ENCODE measurements around the gene ASAH2. TPM values are rescaled to one million over a fixed set of nuclear protein-coding genes. Genes with fewer than 3 reads are reported as not detected.
"Not testable (repeated sequence)": the region's sequence is repeated elsewhere in the genome, so short reads cannot be mapped to it uniquely, and the experiment has no call there.

Gene ASAH2
- total RNA-seq, 1 experiment from 2014 or later, result 0.46 TPM

GRCh38 chr10:50254479-50254878, 3.2 kb upstream of the ASAH2 start:
- DNase-seq (ENCODE audit: low read depth), result no peak

- no peak for DNase-seq (ENCODE audit: low read depth)
Observed at GRCh38 chr10:50250096-50250854, 1.0 kb downstream of the ASAH2 start.

GRCh38 chr10:50248598-50248997, 2.7 kb downstream of the ASAH2 start:
- no peak for DNase-seq (ENCODE audit: low read depth)

GRCh38 chr10:50248062-50248461, 3.3 kb downstream of the ASAH2 start:
- DNase-seq (ENCODE audit: low read depth), result no peak

GRCh38 chr10:50244201-50244600, 7.1 kb downstream of the ASAH2 start:
- DNase-seq (ENCODE audit: low read depth), result no peak

GRCh38 chr10:50242777-50243176, 8.5 kb downstream of the ASAH2 start:
- no peak for DNase-seq (ENCODE audit: low read depth)

- not testable (repeated sequence) for DNase-seq (ENCODE audit: low read depth)
Observed at GRCh38 chr10:50241478-50241877, 9.8 kb downstream of the ASAH2 start.

- DNase-seq (ENCODE audit: low read depth), result no peak
Observed at GRCh38 chr10:50234486-50234885, 16.8 kb downstream of the ASAH2 start.

- DNase-seq (ENCODE audit: low read depth), result no peak
Observed at GRCh38 chr10:50232261-50232639, 19.1 kb downstream of the ASAH2 start.

GRCh38 chr10:50231515-50232260, 19.6 kb downstream of the ASAH2 start:
- DNase-seq (ENCODE audit: low read depth), result no peak

- no peak for DNase-seq (ENCODE audit: low read depth)
Observed at GRCh38 chr10:50229460-50229859, 21.9 kb downstream of the ASAH2 start.

- no peak for DNase-seq (ENCODE audit: low read depth)
Observed at GRCh38 chr10:50228672-50229071, 22.6 kb downstream of the ASAH2 start.

GRCh38 chr10:50226610-50227009, 24.7 kb downstream of the ASAH2 start:
- DNase-seq (ENCODE audit: low read depth), result no peak

- DNase-seq (ENCODE audit: low read depth), result peak; percentile 56
Observed at GRCh38 chr10:50224330-50224952, 26.9 kb downstream of the ASAH2 start.

- DNase-seq (ENCODE audit: low read depth), result no peak
Observed at GRCh38 chr10:50222199-50222598, 29.1 kb downstream of the ASAH2 start.

GRCh38 chr10:50221470-50221869, 29.8 kb downstream of the ASAH2 start:
- no peak for DNase-seq (ENCODE audit: low read depth)

GRCh38 chr10:50219646-50220045, 31.7 kb downstream of the ASAH2 start:
- DNase-seq (ENCODE audit: low read depth), result no peak

GRCh38 chr10:50219200-50219599, 32.1 kb downstream of the ASAH2 start:
- no peak for DNase-seq (ENCODE audit: low read depth)

GRCh38 chr10:50216894-50217293, 34.4 kb downstream of the ASAH2 start:
- peak; percentile 10 for DNase-seq (ENCODE audit: low read depth)

GRCh38 chr10:50216418-50216817, 34.9 kb downstream of the ASAH2 start:
- no peak for DNase-seq (ENCODE audit: low read depth)

GRCh38 chr10:50211670-50212069, 39.6 kb downstream of the ASAH2 start:
- DNase-seq (ENCODE audit: low read depth), result no peak

GRCh38 chr10:50210876-50211275, 40.4 kb downstream of the ASAH2 start:
- no peak for DNase-seq (ENCODE audit: low read depth)

Data from Daoy (cell line).